ENCODE measurements around the gene IL1RN. TPM values are rescaled to one million over a fixed set of nuclear protein-coding genes. Genes with fewer than 3 reads are reported as not detected.

The IL1RN gene
- total RNA-seq, 1 donor: 1.1 TPM

- peak; percentile 100 for DNase-seq (ENCODE audit: low read depth)
- TF ChIP-seq, protein P1, sequence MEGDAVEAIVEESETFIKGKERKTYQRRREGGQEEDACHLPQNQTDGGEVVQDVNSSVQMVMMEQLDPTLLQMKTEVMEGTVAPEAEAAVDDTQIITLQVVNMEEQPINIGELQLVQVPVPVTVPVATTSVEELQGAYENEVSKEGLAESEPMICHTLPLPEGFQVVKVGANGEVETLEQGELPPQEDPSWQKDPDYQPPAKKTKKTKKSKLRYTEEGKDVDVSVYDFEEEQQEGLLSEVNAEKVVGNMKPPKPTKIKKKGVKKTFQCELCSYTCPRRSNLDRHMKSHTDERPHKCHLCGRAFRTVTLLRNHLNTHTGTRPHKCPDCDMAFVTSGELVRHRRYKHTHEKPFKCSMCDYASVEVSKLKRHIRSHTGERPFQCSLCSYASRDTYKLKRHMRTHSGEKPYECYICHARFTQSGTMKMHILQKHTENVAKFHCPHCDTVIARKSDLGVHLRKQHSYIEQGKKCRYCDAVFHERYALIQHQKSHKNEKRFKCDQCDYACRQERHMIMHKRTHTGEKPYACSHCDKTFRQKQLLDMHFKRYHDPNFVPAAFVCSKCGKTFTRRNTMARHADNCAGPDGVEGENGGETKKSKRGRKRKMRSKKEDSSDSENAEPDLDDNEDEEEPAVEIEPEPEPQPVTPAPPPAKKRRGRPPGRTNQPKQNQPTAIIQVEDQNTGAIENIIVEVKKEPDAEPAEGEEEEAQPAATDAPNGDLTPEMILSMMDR (IDR thresholded peaks at IDR 0.05; ENCODE audit: insufficient read depth, low read length): no peak
- H3K4me3 ChIP-seq (ENCODE audit: low read depth, low read length): no peak overlapping the region
Measured at GRCh38 chr2:113117541-113118262, 9.7 kb upstream of the IL1RN start.

DNA sequence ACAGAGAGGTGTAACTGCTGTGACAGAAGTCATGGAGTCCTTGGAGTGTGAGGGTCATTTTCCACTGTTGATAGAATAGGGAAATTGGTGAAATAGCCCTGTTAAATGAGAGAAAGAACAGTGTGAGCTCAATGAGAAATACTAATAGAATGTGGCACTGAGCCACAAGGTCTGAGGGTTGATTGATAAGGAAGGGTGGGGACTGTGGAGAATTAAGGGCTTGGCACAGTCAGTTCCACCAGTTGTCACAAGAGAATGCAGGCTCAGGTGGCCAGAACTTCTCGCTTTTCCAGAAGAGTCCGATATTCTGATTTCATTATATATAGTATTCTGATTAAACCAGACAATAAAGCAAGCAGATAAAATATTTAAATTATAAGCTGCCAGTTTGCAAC lies 9.1 kb upstream of the IL1RN start:
- TF ChIP-seq, protein P1 (IDR thresholded peaks at IDR 0.05; ENCODE audit: insufficient read depth, low read length): no peak

GRCh38 chr2:113119111-113119510 lies 8.3 kb upstream of the IL1RN start:
- no peak overlapping the region for H3K4me3 ChIP-seq (ENCODE audit: low read depth, low read length)
- no peak for DNase-seq (ENCODE audit: low read depth)
- TF ChIP-seq, protein P1 (IDR thresholded peaks at IDR 0.05; ENCODE audit: insufficient read depth, low read length): no peak

More for the DNA sequence above, 9.1 kb upstream of the IL1RN start:
- DNase-seq (ENCODE audit: low read depth): no peak
- no peak overlapping the region for H3K4me3 ChIP-seq (ENCODE audit: low read depth, low read length)

- no peak overlapping the region for H3K4me3 ChIP-seq (ENCODE audit: low read depth, low read length)
- DNase-seq (ENCODE audit: low read depth): no peak
- TF ChIP-seq, protein P1 (IDR thresholded peaks at IDR 0.05; ENCODE audit: insufficient read depth, low read length): no peak
Measured at GRCh38 chr2:113120861-113121260, 6.5 kb upstream of the IL1RN start.

DNA sequence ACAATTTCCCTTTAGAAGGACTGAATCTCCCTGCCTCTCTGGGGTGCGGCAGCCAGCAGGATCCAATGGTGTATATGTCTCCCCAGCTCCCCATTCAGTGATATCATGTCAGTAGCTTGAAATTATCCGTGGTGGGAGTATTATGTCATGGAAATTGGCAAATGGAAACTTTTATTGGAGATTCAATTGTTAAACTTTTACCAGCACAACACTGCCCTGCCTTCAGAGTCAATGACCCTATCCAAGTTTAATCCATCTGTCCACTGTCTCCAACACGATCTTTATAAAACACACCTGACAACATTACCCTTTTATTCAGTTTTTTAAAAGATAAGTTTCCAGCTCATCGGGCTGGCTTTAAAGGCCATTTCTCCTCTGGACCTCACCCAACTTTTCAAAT lies 5.0 kb upstream of the IL1RN start:
- H3K4me3 ChIP-seq (ENCODE audit: low read depth, low read length): no peak overlapping the region
- DNase-seq (ENCODE audit: low read depth): no peak
- TF ChIP-seq, protein P1 (IDR thresholded peaks at IDR 0.05; ENCODE audit: insufficient read depth, low read length): no peak

- no peak for DNase-seq (ENCODE audit: low read depth)
- no peak overlapping the region for H3K4me3 ChIP-seq (ENCODE audit: low read depth, low read length)
- TF ChIP-seq, protein P1 (IDR thresholded peaks at IDR 0.05; ENCODE audit: insufficient read depth, low read length): no peak
Measured at GRCh38 chr2:113123726-113124125, 3.7 kb upstream of the IL1RN start.
